Measurements from ENCODE around the gene HOXC9.

The HOXC9 gene

DNA sequence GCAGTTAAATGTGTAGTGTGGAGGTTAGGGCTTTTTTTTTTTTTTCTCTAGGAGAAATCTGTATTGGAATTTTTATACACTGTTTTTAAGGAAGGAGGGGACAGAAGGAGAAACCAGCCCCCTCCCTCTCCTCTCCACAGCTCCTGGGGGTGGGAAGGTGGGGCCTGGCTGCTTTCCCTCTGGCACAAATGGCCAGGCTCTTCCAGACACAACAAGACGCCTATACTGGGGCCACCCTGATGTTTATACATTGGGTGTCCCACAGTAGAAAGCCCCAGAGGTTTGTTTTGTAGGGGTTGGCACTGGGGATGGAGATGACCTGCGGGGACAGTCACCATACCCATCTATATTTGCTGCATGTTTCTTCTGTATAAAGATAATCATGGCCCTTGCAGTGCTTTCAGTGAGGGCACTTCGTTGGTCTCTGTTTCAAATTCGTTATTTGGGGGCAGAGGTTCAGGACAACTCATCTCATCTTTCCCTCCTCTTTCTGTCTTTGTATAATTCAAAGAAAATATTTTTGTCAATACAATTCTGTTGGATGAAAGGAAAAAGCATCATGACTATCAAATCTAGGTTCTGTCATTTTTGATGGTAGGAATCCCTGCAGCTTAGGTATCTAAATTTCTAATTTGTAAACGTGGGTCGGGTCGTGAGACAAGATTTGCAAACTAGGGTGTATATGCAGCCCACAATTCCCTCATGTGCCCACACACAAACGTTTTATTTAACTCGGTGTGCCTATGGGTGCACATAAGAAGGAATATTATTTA, 23.0 kb upstream of the HOXC9 start:
- no peak for DNase-seq

DNA sequence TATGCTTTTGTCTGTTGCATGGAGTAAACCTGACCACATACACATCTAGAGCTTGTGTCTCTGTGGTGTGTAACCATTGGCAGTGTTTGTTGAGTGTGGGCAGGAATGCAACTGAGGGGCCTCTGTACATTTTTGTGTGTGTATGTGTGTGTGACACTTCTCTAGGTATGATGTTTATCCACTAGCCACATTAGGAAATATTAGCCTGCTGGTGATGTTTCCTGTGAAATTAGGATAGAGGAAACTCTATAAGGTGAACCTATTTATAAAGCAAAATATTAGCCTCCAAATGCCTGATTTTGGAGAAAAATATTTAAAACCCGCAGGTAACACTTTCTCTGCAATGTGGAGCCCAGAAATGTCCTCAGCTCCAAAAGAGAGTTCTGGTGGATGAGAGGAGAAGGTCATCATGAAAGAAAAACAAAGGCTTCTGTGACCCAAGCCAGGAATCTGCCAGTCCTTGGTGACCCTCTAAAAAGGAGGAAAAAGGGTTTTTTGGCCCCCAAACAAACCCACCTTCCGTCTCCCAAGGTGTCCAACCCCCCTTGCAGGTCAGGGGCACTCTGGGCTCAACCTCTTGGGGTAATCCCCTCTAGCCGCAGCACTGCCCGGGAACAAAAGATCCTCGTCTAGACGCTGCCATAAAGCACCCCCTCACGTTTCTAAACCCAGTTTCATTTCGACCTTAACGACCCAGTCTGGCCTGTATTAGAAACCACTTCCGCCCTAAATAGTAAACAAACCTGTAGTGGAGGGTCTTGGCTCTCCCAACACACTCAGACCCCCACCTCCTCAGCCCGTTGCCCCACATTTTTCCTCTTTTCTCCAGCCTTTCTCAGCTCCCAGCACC, 22.1 kb upstream of the HOXC9 start:
- no peak for DNase-seq

- no peak for DNase-seq
These were observed 21.2 kb upstream of the HOXC9 start for GRCh38 chr12:53978477-53979356.

DNA sequence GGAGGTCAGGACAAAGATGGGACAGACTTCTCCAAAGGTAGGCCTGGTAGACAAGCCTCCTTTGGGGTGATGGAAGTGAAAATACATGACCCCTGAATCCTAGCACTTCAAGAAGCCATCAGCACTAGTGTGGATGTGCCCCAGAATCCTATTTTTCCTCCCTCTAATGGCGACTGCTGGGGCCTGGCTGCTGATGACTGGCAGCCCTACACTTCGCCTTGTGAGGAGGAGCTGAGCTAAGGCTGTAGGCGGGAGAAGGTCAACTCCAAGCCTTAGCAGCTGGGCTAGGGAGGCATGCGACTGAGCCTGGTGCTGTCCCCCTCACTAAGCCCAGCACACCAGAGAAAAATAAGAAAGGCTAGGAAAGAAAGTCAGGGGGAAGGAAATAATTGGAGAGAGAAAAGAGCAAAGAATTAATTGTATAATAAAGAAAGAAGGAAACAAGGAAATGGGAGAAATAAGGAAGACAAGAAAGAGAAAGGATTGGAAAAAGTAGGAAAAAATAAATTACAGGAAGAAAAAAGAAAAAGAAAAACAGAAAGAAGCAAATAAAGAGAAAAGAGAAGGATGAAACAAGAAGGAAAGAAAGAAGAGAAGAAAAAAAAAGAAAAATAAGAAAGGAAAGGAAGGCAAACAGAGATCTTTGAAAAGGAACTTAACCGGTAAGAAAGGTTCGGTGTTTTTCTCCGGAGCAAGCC, 19.7 kb upstream of the HOXC9 start:
- DNase-seq = no peak

GRCh38 chr12:53980802-53981496, 19.0 kb upstream of the HOXC9 start:
- no peak for DNase-seq

GRCh38 chr12:53981634-53982565, 18.1 kb upstream of the HOXC9 start:
- no peak for DNase-seq

- no peak for DNase-seq
These were observed 17.1 kb upstream of the HOXC9 start for GRCh38 chr12:53982648-53983567.

DNA sequence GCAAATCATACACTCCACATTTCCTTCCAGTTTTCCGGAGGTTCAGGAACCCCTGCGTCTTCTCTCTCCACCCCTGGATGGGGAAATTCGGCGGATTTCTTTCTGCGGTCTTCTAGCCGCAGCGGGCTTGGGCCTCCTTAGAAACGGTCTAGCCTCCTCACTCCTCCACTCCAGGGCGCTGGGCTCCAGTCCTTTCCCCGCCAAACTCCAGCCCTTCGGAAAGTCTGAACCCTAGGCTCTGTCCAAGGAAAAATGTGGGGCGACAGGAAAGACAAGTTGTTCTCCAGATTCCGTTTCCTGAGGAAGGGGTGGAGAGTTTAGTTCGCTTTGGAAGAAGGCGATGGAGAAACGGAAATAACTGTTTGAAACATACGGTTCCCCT, 16.4 kb upstream of the HOXC9 start:
- no peak for DNase-seq

DNA sequence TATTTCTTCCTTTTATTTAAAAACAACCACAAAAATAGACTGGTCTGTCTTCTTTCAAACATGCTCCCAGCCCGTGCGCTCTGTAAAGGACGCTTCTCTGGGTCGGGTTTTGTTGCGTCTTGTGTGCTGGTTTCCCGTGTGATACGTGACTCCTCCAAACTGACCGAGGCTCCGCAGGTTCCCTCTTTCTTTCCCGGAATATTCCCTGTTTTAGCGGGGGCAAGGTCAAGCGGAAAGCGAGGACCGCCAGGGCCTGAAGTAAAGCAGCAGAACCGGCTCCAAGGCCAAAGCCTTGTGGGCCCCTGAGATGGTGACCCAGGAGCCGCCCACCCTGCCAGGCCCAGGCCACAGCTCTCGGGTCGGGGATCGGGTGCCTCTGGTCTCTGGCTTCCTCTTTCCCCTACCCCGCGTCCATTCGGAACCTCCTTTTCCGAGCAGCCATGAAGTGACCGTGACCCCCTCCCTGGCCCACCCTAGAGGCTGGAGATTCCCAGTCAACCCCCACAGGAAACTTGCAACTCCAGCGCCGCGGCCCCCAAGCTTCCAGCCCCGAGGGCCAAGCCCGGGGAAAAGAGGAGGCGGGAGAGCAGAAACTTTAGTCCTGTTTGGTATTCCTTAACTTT, 15.9 kb upstream of the HOXC9 start:
- no peak for DNase-seq

GRCh38 chr12:53984901-53985691, 14.9 kb upstream of the HOXC9 start, which contains the start of gene HOXC10:
TSS of gene HOXC10 (plus strand) at chr12:53985146. CDS start at chr12:53985260, 114 bp downstream.
- peak; percentile 74 for DNase-seq

DNA sequence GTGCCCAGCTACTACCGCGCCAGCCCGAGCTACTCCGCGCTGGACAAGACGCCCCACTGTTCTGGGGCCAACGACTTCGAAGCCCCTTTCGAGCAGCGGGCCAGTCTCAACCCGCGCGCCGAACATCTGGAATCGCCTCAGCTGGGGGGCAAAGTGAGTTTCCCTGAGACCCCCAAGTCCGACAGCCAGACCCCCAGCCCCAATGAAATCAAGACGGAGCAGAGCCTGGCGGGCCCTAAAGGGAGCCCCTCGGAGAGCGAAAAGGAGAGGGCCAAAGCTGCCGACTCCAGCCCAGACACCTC, 14.3 kb upstream of the HOXC9 start:
- no peak for DNase-seq

DNA sequence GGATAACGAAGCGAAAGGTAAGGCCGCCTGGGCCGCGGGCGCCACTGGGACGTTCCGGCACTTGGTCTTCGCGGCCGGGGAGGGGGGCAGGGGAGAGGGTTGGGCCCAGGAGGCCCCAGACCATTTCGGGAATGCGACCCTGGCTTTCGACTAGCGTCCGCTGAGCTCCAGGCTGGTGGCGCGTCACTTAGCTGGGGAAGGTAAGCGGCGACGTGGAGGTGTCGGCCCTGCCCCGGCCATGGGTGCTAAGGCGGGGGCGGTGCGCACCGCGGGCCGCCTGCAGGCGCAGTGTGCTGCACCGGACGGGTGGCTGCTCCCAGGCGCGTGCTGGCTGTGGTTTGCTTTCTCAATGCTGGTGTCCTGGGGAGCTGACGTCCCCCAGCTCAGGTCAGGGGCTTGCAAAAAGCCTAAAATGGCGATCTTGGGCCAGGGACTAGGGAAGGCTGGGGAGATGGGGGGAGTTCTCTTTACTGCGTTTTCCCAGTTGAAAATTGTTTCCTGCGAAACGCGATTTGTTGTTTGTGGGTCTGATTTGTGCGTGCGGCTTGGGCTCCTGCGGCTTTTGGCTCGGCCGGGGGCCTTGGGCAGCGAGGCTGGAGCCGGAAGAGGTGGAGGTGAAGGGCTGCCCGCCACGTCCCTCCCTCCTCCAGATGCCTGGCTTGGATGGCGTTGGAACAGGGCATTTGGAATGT, 13.8 kb upstream of the HOXC9 start:
- no peak for DNase-seq

GRCh38 chr12:53986686-53987483, 13.1 kb upstream of the HOXC9 start:
- DNase-seq = no peak

GRCh38 chr12:53987787-53988230, 12.2 kb upstream of the HOXC9 start:
- DNase-seq = no peak

DNA sequence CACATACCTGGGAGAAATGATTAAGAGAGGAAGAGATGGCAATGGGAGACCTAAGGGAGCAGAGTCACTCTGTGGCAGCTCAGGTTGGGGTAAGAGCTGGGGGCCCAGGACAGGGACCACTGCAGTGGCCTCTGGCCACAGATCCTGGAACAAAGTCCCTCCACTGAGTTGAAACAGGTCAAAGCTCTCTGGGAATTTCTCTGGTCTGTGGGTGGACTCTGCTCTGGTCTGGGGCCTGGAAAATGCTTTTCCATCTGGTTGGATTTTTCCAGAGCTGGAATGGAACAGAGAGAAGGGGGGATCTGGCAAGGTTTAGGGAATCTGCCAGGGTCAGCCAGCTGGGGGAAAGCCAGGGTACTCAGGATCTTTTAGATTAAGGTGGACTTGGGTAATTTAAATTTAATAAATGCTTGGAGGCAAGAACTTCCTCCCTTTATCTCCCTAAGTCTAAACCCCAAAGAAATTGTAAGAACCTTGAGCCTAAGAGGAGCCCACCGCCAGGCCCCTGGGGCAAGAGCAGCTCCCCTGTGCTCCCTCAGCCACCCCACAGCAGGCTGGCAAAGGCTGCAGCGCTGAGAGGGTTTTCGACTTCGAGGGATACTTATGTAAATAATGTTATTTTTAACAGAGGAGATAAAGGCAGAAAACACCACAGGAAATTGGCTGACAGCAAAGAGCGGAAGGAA, 11.3 kb upstream of the HOXC9 start:
- DNase-seq = no peak

Data from CD4-positive, alpha-beta T cell treated with Interleukin-12 subunit alpha and Interleukin-12 subunit beta, for 1 hour (primary cell).